Thyroid gland (tissue), 4 donors: ENCODE measurements around the gene IMPG2.

Source experiments
- CTCF ChIP-seq, 6 experiments: fragments of 200-600 bp in 3 of 6; fragments of 450-650 bp in 3 of 6; sonication (generic) in 3 of 6; IDR thresholded peaks; one replicate each; pipeline ENCODE4 v1.5.1; 2016 to 2019; ENCODE audit warnings: antibody characterized with exemption in 6 of 6, mild to moderate bottlenecking in 2 of 6, inconsistent platforms in 1 of 6, moderate library complexity in 1 of 6
- POLR2A ChIP-seq, 2 donors: fragments of 450-650 bp; IDR thresholded peaks; one replicate each; pipeline ENCODE4 v1.6.1; 2017; ENCODE audit warnings: antibody characterized with exemption in 2 of 2, mild to moderate bottlenecking in 2 of 2, moderate library complexity in 1 of 2

DNA sequence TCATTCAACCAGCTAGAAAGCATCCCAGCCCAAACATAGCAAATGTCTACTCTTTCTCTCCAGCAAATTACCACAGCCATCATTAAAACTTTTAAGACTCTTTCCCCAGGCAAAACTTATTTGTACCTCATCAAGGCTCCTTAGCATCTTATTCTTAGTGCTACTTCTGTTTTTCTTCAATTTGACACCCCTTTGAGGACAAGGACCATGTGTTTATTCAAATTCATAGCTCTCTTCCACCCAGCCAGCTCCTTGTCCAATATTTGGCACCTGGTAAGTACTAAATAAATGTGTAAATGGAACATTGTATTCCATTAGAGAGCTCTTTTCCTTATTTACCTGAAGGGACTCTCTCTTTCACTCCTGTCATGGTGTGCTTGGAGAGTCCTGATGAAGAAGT, 89.8 kb downstream of the IMPG2 start:
- no peak for TF ChIP-seq CTCF (IDR thresholded peaks at IDR 0.05)
- TF ChIP-seq POLR2A (IDR thresholded peaks at IDR 0.05), result no peak
